ENCODE data around the gene PPP2R2C. TPM values are rescaled to one million over a fixed set of nuclear protein-coding genes. Genes with fewer than 3 reads are reported as not detected.

The PPP2R2C gene
- polyA plus RNA-seq, 1 experiment, result 0.06 TPM

DNA sequence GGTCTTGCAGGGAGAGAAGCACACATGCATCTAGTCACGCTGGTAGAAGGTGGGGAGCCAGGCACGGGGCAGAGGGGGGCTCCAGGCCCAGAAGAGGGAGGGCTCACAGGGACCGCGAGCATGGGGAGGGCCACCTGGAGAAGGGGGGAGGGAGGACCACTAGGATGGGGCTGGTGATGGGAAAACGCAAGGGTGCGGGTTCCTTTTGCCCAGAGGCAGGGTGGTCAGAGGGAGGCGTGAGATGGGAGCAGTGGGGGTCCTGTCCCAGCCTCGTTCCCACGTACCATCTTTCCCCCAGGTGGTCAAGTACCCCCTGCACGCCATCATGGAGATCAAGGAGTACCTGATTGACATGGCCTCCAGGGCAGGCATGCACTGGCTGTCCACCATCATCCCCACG lies 172.1 kb downstream of the PPP2R2C start:
- DNase-seq (ENCODE audit: low read depth), result no peak
- Histone ChIP-seq H3K36me3 (ENCODE audit: control insufficient read depth, insufficient read depth, low read length) (peaks cover 24% of the 10 kb centered on the region), H3K27me3 (ENCODE audit: control insufficient read depth, insufficient read depth, low read length) (no peaks in the 10 kb centered on the region), H3K4me3 (ENCODE audit: low read depth, low read length) (no peak overlapping the region)
- CTCF ChIA-PET, result interaction anchor here (1.2 kb wide), 1 partner anchor 27 kb away, joined by 3 read pairs; no protein-coding TSS in a partner anchor
- POLR2A ChIA-PET, result no interaction called here
- TF ChIP-seq, protein P1, sequence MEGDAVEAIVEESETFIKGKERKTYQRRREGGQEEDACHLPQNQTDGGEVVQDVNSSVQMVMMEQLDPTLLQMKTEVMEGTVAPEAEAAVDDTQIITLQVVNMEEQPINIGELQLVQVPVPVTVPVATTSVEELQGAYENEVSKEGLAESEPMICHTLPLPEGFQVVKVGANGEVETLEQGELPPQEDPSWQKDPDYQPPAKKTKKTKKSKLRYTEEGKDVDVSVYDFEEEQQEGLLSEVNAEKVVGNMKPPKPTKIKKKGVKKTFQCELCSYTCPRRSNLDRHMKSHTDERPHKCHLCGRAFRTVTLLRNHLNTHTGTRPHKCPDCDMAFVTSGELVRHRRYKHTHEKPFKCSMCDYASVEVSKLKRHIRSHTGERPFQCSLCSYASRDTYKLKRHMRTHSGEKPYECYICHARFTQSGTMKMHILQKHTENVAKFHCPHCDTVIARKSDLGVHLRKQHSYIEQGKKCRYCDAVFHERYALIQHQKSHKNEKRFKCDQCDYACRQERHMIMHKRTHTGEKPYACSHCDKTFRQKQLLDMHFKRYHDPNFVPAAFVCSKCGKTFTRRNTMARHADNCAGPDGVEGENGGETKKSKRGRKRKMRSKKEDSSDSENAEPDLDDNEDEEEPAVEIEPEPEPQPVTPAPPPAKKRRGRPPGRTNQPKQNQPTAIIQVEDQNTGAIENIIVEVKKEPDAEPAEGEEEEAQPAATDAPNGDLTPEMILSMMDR (IDR thresholded peaks at IDR 0.05; ENCODE audit: insufficient read depth, low read depth, low read length), result no peak

DNA sequence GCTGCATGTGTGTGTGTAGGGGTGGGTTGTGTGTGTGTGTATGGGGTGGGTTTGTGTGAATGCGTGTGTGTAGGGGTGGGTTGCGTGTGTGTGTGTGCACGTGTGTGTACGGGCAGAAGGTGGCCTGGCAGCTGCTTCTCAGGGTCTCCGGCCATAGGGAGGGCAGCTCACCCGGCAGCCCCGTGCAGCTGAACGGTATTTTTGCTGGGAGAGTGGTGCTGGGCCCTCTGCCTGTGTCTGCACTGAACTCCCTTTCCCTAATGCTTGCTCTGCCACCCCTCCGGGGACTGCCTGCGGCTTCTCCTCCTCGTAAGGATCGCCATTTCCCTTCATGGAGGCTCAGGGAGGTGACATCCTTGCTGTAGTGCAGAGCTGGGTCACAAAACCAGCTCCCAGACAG lies 172.5 kb downstream of the PPP2R2C start:
- Histone ChIP-seq H3K4me3 (ENCODE audit: low read depth, low read length) (no peak overlapping the region), H3K36me3 (ENCODE audit: control insufficient read depth, insufficient read depth, low read length) (peaks cover 25% of the 10 kb centered on the region), H3K27me3 (ENCODE audit: control insufficient read depth, insufficient read depth, low read length) (no peaks in the 10 kb centered on the region)
- TF ChIP-seq, protein P1 (IDR thresholded peaks at IDR 0.05; ENCODE audit: insufficient read depth, low read depth, low read length), result no peak
- no peak for DNase-seq (ENCODE audit: low read depth)
- CTCF ChIA-PET, result interaction anchor here (1.2 kb wide), 1 partner anchor 28 kb away, joined by 3 read pairs; no protein-coding TSS in a partner anchor
- POLR2A ChIA-PET, result no interaction called here

DNA sequence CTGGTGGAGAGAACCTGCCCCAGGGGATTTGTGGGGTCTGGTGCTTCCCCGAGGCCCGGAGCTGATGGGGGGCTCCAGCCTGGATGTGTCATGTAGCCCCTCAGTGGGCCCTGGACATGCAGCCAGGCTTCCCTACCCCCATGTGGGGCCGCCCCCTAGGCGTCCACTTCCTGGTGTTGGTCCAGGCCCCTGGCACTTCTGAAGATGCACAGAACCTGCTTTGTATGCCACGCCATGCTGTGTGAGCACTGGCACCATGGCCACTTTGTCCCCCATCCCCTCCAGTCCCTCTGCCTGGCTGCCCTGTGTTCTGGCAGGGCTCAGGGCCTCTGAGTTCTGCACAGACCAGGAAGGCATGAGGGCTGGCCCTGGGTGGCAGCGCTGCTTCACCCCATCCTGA lies 173.6 kb downstream of the PPP2R2C start:
- peaks cover 25% of the 10 kb centered on the region for H3K36me3 ChIP-seq (ENCODE audit: control insufficient read depth, insufficient read depth, low read length)
- CTCF ChIA-PET, result interaction anchor here (1.2 kb wide), 1 partner anchor 29 kb away, joined by 3 read pairs; no protein-coding TSS in a partner anchor
- POLR2A ChIA-PET, result no interaction called here

DNA sequence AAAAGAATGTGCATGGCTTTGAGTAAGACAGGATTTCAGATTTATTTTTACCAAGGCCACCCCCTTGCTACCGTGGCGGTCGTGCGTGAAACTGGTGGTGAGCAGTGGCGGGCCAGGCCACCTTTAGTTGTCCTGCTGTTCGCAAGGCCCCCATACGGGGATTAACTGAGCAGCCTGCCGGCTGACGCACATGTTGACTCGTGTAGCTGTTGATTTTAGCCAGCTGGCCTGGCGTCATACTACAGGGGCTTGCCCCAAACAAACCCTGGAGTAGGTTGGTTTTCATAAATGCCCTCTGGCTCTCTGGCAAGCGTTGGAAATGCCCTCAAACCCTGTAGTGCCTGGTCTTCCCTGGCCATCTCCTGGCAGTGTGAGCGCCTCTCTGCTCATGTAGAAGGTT lies 174.4 kb downstream of the PPP2R2C start:
- TF ChIP-seq, protein P1 (IDR thresholded peaks at IDR 0.05; ENCODE audit: insufficient read depth, low read depth, low read length), result no peak
- H3K4me3 ChIP-seq (ENCODE audit: low read depth, low read length), result no peak overlapping the region
- H3K36me3 ChIP-seq (ENCODE audit: control insufficient read depth, insufficient read depth, low read length), result peaks cover 24% of the 10 kb centered on the region
- DNase-seq (ENCODE audit: low read depth), result no peak
- POLR2A ChIA-PET, result no interaction called here
- CTCF ChIA-PET, result no interaction called here
- H3K27me3 ChIP-seq (ENCODE audit: control insufficient read depth, insufficient read depth, low read length), result no peaks in the 10 kb centered on the region

More for the DNA sequence above, 173.6 kb downstream of the PPP2R2C start:
- TF ChIP-seq, protein P1 (IDR thresholded peaks at IDR 0.05; ENCODE audit: insufficient read depth, low read depth, low read length), result no peak
- Histone ChIP-seq H3K27me3 (ENCODE audit: control insufficient read depth, insufficient read depth, low read length) (no peaks in the 10 kb centered on the region), H3K4me3 (ENCODE audit: low read depth, low read length) (no peak overlapping the region)
- no peak for DNase-seq (ENCODE audit: low read depth)

DNA sequence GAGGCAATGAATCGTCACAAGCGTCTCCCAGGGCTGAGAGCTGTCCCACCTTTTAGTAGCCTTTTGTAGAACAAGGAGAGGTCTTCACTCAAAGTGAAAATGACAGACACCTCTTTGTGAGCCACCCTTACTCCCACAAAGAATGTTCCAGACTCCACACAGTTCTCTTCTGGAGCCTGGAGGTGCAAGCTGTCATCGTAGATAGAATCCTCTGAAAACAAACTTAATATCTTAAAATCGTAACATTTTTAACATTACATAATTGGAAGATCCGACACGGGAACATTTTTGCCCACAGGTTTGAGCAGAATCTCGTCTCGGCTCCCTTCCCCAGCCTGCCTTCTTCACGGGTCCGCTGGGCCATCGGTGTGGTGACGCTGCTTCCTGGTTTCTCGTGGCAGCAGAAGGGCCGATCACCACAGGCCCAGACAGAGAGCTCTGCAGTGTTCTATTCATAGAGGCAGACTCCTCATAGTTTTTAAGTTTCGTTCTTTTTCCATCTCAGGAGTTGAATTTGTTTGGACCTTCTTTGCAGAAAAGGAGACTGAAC lies 175.1 kb downstream of the PPP2R2C start:
- POLR2A ChIA-PET, result no interaction called here
- peaks cover 25% of the 10 kb centered on the region for H3K36me3 ChIP-seq (ENCODE audit: control insufficient read depth, insufficient read depth, low read length)
- no peaks in the 10 kb centered on the region for H3K27me3 ChIP-seq (ENCODE audit: control insufficient read depth, insufficient read depth, low read length)
- CTCF ChIA-PET, result no interaction called here
- no peak overlapping the region for H3K4me3 ChIP-seq (ENCODE audit: low read depth, low read length)
- TF ChIP-seq, protein P1 (IDR thresholded peaks at IDR 0.05; ENCODE audit: insufficient read depth, low read depth, low read length), result no peak
- no peak for DNase-seq (ENCODE audit: low read depth)
